ENCODE data around the gene GPRIN2.

DNA sequence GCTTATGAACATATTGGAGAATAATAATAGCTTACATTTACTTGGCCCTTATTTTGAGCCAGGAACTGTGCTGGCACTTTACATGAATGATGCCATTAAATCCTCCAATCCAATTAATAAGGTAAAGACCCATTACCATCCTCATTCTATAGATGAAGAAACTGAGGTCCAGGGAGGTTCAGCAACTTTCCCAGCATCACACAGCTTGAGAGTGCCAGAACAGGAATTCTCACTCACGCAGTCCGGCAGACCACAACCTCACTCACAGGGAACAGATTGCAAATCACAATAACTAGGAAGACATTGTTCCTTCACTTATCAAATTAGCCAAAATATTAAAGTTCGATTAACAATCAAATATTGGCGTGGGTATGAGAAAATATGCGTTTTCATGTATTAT is 18.3 kb downstream of the GPRIN2 start:
- TF ChIP-seq CTCF (IDR thresholded peaks at IDR 0.05) (no peak), POLR2A (IDR thresholded peaks at IDR 0.05) (no peak)
